Stimulated activated CD8-positive, alpha-beta memory T cell treated with anti-CD3 and anti-CD28 coated beads, Interleukin-7, amount 100 ng/mL, for 4 hours (primary cell): Measurements from ENCODE around the gene ATP8B3.
"Not testable (repeated sequence)": the region's sequence is repeated elsewhere in the genome, so short reads cannot be mapped to it uniquely, and the experiment has no call there.

Experiments used
- DNase-seq, 2 donors: peaks; one replicate each; pipeline ENCODE4 v3.0.0-alpha.2; 2020; ENCODE audit warnings: low read depth in 2 of 2

Gene ATP8B3

DNA sequence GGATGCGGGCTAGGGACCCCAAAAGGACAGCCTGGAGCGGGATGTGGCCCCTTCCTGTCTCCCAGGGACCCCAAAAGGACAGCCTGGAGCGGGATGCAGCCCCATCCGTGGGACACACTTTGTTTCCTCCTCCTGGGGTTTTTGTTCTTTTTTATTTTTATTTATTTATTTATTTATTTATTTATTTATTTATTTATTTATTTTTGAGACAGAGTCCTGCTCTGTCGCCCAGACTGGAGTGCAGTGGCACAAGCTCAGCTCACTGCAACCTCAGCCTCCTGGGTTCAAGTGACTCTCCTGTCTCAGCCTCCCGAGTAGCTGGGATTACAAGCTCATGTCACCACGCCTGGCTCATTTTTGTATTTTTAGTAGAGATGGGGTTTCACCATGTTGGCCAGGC is 14.8 kb downstream of the ATP8B3 start:
- not testable (repeated sequence) for DNase-seq

GRCh38 chr19:1796395-1797142 is 15.5 kb downstream of the ATP8B3 start:
- DNase-seq, result no peak

DNA sequence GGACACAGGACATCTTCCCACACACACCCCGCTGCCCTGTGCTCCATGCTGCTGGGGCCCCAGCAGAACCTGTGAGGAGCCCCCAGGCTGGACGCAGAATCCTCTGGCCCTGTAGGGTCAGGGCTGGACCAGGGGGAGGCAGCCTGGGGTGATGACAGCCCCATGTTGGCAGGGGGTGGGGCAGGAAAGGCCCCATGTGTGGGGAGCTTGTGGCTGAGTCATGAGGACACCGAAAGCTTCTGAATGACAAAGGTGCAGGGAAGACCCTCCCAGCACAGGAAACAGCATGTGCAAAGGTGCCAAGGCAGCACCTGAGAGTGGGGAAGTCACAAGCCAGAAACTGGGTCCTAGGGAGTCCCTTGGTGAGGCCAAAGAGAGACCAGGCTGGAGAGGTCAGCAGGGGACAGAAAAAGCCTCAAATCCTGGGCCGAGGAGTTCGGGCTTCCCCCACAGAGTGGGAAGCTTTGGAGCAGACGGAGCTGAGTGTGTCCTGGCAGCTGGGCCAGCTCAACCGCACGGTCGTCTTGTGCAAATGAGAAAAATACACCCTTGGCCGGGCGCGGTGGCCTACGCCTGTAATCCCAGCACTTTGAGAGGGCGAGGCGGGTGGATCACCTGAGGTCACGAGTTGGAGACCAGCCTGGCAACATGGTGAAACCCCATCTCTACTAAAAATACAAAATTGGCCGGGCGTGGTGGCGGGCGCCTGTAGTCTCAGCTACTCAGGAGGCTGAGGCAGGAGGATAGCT is 17.5 kb downstream of the ATP8B3 start:
- DNase-seq, result no peak

DNA sequence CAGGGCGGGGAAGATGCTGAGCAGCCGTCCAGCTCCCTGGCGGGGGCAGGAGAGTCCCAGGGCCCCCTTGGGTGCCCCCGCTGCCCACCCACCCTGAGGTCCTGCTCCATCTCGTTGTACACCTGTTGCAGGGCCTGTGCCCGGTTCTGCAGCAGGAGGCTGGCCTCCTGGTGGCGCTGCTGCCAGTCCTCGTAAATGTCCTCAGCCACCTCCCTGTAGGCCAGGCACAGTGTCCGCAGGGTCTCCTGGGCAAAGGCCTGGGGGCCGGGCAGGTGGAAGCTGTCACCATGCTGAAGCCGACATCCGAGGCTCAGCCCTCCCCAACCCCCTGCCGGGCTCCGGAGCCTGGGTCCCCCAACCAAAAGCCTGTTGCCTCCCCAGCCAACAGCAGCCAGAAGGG is 20.2 kb downstream of the ATP8B3 start:
- no peak for DNase-seq

GRCh38 chr19:1790054-1790792 is 21.9 kb downstream of the ATP8B3 start:
- DNase-seq, result no peak

GRCh38 chr19:1789261-1790041 is 22.6 kb downstream of the ATP8B3 start:
- DNase-seq, result no peak

- no peak for DNase-seq
These were observed 25.0 kb downstream of the ATP8B3 start for GRCh38 chr19:1787116-1787515.

- DNase-seq, result no peak
These were observed 25.4 kb downstream of the ATP8B3 start for GRCh38 chr19:1786668-1787067.

GRCh38 chr19:1785310-1785709 is 26.8 kb downstream of the ATP8B3 start:
- no peak for DNase-seq

GRCh38 chr19:1783874-1784273 is 28.2 kb downstream of the ATP8B3 start:
- no peak for DNase-seq

DNA sequence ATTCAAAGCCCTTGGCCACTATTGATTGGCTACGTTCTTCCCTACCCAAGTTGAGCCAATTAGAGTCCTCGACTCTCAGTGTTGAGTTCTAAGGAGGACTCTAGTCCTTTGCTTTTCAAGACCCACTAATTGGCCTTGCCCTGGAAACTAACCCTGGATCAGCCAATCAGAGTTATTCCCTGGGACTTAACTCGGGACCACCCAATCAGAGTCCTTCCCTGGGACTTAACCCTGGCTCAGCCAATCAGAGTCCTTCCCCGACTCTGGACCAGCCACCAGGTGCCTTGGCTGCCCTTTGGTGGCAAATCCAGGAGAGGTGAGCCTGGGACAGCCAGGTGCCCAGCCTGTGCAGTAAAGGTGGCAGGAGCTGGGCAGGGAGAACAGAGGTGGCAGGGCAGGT is 28.7 kb downstream of the ATP8B3 start:
- no peak for DNase-seq

DNA sequence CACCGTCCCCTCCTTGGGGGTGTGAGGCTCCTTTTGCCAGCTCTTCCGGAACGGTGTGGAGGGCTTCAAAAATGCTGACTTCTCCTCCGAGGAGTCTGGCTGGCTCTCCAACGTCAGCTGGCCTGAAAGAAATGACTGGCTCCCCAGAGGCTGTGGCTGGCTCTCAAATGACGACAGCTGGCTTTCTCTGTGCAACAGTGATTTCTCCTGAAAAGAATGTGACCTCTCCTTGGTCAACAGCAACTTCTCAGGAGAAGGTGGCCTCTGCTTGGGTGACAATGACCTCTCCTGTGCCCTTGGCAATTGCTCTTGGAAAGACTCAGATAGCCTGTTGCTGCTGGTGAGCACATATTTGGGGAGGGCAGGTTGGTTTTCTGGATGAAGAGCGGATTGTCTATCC is 29.6 kb downstream of the ATP8B3 start:
- DNase-seq, result no peak

DNA sequence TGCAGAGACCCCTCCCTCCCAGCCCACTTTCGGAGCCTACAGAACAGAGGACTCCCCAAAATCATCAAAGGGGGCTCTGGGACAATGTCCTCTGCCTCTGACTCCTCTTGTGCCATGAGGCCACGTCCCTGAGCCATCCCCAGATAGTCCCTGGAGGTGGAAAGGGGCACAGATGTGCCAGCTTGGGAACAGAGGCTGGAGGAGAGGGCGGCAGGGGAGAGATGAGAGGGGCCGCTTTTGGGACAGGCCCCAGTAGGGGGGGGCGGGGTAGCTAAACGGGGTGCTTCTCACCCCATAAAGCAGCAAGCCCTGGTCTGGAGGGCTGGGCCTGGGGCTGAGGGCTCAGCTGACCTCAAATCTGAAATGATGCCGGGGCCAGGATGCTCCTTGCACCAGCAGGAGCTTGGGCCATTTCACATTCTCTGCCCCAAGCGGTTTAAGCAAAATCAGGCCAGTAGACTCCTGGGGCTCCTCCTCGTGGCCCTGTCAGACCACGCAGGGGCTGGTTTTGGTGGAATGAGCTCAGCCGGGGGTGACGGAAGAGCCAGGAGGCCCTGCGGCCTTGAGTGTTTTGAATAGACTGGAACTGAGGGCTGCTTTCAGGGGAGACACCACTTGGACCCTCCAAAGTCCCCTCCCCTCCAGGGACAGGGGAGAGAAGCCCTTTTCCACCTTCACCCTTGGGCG is 31.7 kb downstream of the ATP8B3 start:
- no peak for DNase-seq

GRCh38 chr19:1779574-1779973 is 32.5 kb downstream of the ATP8B3 start:
- DNase-seq, result no peak

- DNase-seq, result no peak
These were observed 34.9 kb downstream of the ATP8B3 start for GRCh38 chr19:1777149-1777548.

- DNase-seq, result no peak
These were observed 35.4 kb downstream of the ATP8B3 start for GRCh38 chr19:1776606-1777147.

GRCh38 chr19:1775951-1776605 is 36.0 kb downstream of the ATP8B3 start:
- no peak for DNase-seq

GRCh38 chr19:1774989-1775772 is 36.9 kb downstream of the ATP8B3 start:
- no peak for DNase-seq

- no peak for DNase-seq
These were observed 38.9 kb downstream of the ATP8B3 start for GRCh38 chr19:1773184-1773583.
